Stomach (tissue), 9 donors: ENCODE data around the gene SPATA20. TPM values are rescaled to one million over a fixed set of nuclear protein-coding genes. Genes with fewer than 3 reads are reported as not detected.
A peak's percentile ranks its signal among the peaks of the same experiment; 100 is the strongest.

Source experiments
- DNase-seq, 2 donors: peaks; one replicate each; pipeline versions ENCODE4 v3.0.0 to v3.0.0-alpha.2; 2013 to 2019
- H3K27ac ChIP-seq, 5 donors: fragments of 200-600 bp in 4 of 5; sonication (generic) in 4 of 5; one replicate each; pipeline ENCODE4 v1.5.1; 2013 to 2019; ENCODE audit warnings: mild to moderate bottlenecking in 1 of 5, moderate library complexity in 1 of 5
- H3K27me3 ChIP-seq, 3 donors: fragments of 200-600 bp; sonication (generic); one replicate each; pipeline ENCODE4 v1.5.1; 2017 to 2019; ENCODE audit warnings: mixed run types in 1 of 3
- H3K36me3 ChIP-seq, 4 donors: fragments of 200-600 bp; sonication (generic); 1 replicate in 3 of 4; 2 replicates in 1 of 4; pipeline ENCODE4 v1.5.1; 2016 to 2019
- H3K4me1 ChIP-seq, 4 donors: fragments of 200-600 bp; sonication (generic); one replicate each; pipeline ENCODE4 v1.5.1; 2016 to 2019
- H3K4me3 ChIP-seq, 4 donors: fragments of 200-600 bp; sonication (generic) in 3 of 4; one replicate each; pipeline ENCODE4 v1.5.1; 2016 to 2019; ENCODE audit warnings: mild to moderate bottlenecking in 1 of 4
- H3K9me3 ChIP-seq, 4 donors: fragments of 200-600 bp; sonication (generic); one replicate each; pipeline ENCODE4 v1.5.1; 2016 to 2019
- EP300 ChIP-seq: sonication (generic); formaldehyde crosslinking; IDR thresholded peaks from one replicate; pipeline ENCODE4 v1.6.1; 2017; ENCODE audit warnings: antibody characterized with exemption
- POLR2A ChIP-seq, 4 donors: fragments of 450-650 bp; IDR thresholded peaks; one replicate each; pipeline ENCODE4 v1.6.1; 2016; ENCODE audit warnings: antibody characterized with exemption in 4 of 4, control low read depth in 2 of 4, mild to moderate bottlenecking in 1 of 4, moderate library complexity in 1 of 4
- POLR2AphosphoS5 ChIP-seq, 3 donors: sonication (generic); formaldehyde crosslinking; IDR thresholded peaks; one replicate each; pipeline ENCODE4 v1.6.1; 2016; ENCODE audit warnings: antibody characterized with exemption in 3 of 3
- WGBS, 5 donors: extraction: QIAGEN DNeasy Blood & Tissue Kit in 3 of 5; methylation state at CpG; one replicate each; pipeline versions ENCODE4 v1.1.5 to v1.1.7; 2013 to 2018; 5-methylcytosine and 5-hydroxymethylcytosine counted together
- intact Hi-C: fragments of 100-400 bp; cut with DNase I; formaldehyde crosslinking; loops from one replicate; pipeline ENCODE4 v1.15.1; 2023; ENCODE audit warnings: low total_unique reads
- polyA plus RNA-seq, 3 donors: library from polyadenylated mRNA; stranded (reverse); fragments of 200-250 nt; gene quantifications; one replicate each; pipeline ENCODE4 v1.2.3, GENCODE V29; 2013
- total RNA-seq, 5 donors: library from RNA; depleted of rRNA; stranded (reverse); fragments of >200 nt; gene quantifications; one replicate each; pipeline versions ENCODE4 v1.1.0 to v1.2.3, GENCODE V29; 2014 to 2016
- TF ChIP-seq, protein P1 (sequence below), 7 experiments: fragments of 450-650 bp in 4 of 7; fragments of 200-600 bp in 3 of 7; sonication (generic) in 3 of 7; IDR thresholded peaks; one replicate each; pipeline ENCODE4 v1.5.1; 2016 to 2019; ENCODE audit warnings: antibody characterized with exemption in 7 of 7, control low read depth in 2 of 7, mild to moderate bottlenecking in 1 of 7
- donor health status: healthy with polysubstance abuse.
- donor health status: Bipolar disorder and iron deficiency.
- donor health status: healthy.

SPATA20 gene
- total and polyA plus RNA-seq, 8 donors = 24.8 to 1,214 (median 80.8) TPM

DNA sequence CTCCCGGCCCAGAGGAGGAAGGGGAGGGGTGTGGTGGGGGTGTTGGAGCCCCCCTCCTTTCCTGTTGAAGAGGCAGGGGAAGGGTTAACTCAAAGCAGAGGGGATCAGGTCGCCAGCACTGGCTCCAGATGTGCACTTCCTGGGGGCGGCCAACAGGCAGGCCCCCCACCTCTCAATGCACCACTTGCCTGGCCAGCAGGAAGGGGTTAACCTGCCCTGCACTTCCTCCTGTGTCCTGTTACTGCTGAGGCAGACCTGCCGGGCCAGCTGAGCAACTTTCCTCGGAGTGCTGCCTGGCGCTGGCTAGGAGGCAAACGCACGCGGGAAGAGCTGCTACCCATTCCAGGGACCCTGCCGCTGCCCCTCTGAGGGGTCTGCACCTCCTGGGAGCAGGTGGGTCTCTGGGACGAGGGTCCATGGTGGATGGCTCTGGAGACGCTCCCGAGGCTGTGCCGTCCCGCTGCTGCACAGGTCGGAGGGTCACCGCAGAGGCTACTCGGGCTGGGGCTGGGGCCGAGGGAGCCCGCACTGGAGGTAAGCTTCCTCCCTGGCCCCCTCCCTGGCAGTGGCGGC is 14.4 kb upstream of the SPATA20 start, which contains the start of gene EPN3:
Gene EPN3, plus strand, starts transcription at position 284 of the 573 bp plus-strand sequence. CDS start 3,822 bp downstream, outside the sequence.
- H3K4me3 ChIP-seq = peak within 1 kb of the TSS; percentile 43 to 59 (median 53)
- 0 to 4% (median 2%) methylated on average over 16 to 21 of the region's 21 CpGs for WGBS, 5 donors

GRCh38 chr17:50533185-50533584 is 13.8 kb upstream of the SPATA20 start:
- H3K4me1 ChIP-seq = peaks cover 37 to 64% (median 59%) of the 10 kb centered on the region in 4 donors
- TF ChIP-seq EP300 = no peak
- no peak for TF ChIP-seq POLR2A (IDR thresholded peaks at IDR 0.05)
- TF ChIP-seq, protein P1, sequence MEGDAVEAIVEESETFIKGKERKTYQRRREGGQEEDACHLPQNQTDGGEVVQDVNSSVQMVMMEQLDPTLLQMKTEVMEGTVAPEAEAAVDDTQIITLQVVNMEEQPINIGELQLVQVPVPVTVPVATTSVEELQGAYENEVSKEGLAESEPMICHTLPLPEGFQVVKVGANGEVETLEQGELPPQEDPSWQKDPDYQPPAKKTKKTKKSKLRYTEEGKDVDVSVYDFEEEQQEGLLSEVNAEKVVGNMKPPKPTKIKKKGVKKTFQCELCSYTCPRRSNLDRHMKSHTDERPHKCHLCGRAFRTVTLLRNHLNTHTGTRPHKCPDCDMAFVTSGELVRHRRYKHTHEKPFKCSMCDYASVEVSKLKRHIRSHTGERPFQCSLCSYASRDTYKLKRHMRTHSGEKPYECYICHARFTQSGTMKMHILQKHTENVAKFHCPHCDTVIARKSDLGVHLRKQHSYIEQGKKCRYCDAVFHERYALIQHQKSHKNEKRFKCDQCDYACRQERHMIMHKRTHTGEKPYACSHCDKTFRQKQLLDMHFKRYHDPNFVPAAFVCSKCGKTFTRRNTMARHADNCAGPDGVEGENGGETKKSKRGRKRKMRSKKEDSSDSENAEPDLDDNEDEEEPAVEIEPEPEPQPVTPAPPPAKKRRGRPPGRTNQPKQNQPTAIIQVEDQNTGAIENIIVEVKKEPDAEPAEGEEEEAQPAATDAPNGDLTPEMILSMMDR (IDR thresholded peaks at IDR 0.05) = no peak
- TF ChIP-seq POLR2AphosphoS5 (IDR thresholded peaks at IDR 0.05) = no peak
- H3K9me3 ChIP-seq = no peaks in the 10 kb centered on the region
- no peak for DNase-seq
- peak overlapping the region; percentile 43 to 59 (median 53) for H3K4me3 ChIP-seq
- H3K27ac ChIP-seq = peak overlapping the region; percentile 86 to 95 (median 91)
- intact Hi-C loops = loop anchor here (10.0 kb wide), 1 partner anchor 48 kb away; no protein-coding TSS in a partner anchor
- H3K36me3 ChIP-seq = peaks cover 8 to 20% (median 15%) of the 10 kb centered on the region in 4 donors
- peaks cover 0 to 63% (median 24%) of the 10 kb centered on the region in 3 donors for H3K27me3 ChIP-seq
- 5 to 21% (median 15%) methylated on average over 5 of the region's 5 CpGs for WGBS, 5 donors

More for the DNA sequence above, 14.4 kb upstream of the SPATA20 start, which contains the start of gene EPN3:
- TF ChIP-seq POLR2AphosphoS5 (IDR thresholded peaks at IDR 0.05) (peak; percentile 21 to 91 (median 89)), EP300 (no peak), POLR2A (IDR thresholded peaks at IDR 0.05) (peak in 1 of 4 donors; percentile 25)
- TF ChIP-seq, protein P1 (IDR thresholded peaks at IDR 0.05) = peak in 2 of 7 experiments; percentile 14 to 20
- H3K36me3 ChIP-seq = peaks cover 5 to 14% (median 9%) of the 10 kb centered on the region in 4 donors
- intact Hi-C loops = loop anchor here (10.0 kb wide), 1 partner anchor 48 kb away; no protein-coding TSS in a partner anchor
- DNase-seq = peak; percentile 89 to 91
- H3K27ac ChIP-seq = peak within 1 kb of the TSS; percentile 86 to 95 (median 91)
- no peaks in the 10 kb centered on the region for H3K9me3 ChIP-seq
- peaks cover 32 to 57% (median 53%) of the 10 kb centered on the region in 4 donors for H3K4me1 ChIP-seq
- peaks cover 0 to 63% (median 24%) of the 10 kb centered on the region in 3 donors for H3K27me3 ChIP-seq

DNA sequence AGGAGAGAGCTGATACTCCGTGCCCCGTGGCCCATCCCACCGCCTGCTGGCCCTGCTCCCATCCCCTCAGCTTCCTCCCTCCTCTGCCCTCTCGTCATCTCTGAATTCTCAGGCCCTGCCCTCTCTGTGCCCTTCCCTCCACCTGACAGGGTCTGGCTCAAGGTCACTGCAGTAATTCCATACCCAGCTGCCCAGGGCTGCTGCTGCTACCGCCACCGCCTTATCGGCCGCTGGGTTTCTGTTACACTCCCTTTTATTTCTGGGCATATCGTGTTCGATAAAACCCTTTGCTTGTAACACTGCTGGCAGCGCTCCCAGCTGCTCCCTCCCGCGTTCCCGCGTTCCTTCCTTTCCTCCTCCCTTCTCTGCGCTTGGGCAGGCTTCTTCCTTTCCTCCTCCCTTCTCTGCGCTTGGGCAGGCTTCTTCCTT is 13.2 kb upstream of the SPATA20 start:
- Histone ChIP-seq H3K9me3 (no peaks in the 10 kb centered on the region), H3K4me3 (peak overlapping the region; percentile 43 to 59 (median 53)), H3K27ac (peak overlapping the region; percentile 86 to 95 (median 91)), H3K27me3 (peaks cover 0 to 59% (median 24%) of the 10 kb centered on the region in 3 donors), H3K4me1 (peaks cover 37 to 68% (median 64%) of the 10 kb centered on the region in 4 donors), H3K36me3 (peaks cover 12 to 24% (median 19%) of the 10 kb centered on the region in 4 donors)
- intact Hi-C loops = loop anchor here (10.0 kb wide), 1 partner anchor 49 kb away; no protein-coding TSS in a partner anchor
- peak in 2 of 4 donors; percentile 12 to 73 for TF ChIP-seq POLR2A (IDR thresholded peaks at IDR 0.05)
- peak in 2 of 3 donors; percentile 82 to 87 for TF ChIP-seq POLR2AphosphoS5 (IDR thresholded peaks at IDR 0.05)
- TF ChIP-seq, protein P1 (IDR thresholded peaks at IDR 0.05) = no peak
- peak; percentile 88 to 97 for DNase-seq
- 0 to 3% (median 2%) methylated on average over 17 of the region's 17 CpGs for WGBS, 5 donors

DNA sequence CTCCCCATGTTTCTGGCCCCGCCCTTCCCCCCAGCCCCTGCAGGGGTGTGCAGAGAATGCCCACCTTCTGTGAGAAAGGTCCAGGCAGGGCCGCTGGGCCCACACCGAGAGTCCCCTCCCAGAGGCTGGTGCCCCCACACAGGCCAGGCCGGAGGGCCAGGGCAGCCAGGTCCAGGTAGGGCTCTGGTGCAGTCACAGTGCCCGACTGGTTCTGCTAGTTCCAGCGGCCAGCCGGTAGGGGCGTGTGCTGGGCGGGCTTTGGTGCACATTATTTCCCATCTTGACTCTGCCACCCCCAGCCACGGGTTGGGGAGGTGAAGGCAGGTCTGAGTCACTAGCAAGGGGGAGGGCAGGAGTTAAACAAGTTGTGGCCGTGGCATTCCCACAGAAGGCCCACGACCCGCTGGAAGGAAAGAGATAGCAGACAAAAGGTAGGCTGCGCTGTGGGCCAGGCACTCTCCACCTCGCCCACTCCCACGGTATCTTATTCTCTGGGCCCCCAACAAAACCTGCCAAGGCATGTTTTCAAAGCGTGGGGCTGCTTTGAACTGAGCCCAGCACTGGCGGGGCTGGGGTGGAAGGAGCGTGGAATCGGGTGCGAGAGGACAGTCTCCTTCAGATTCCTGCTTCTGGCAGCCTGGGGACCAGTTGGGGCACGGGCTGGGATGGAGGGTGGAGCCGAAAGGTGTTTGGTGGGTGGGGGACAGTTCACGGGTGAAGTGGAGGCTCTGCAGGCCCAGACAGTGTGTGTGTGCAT is 12.6 kb upstream of the SPATA20 start:
- intact Hi-C loops = loop anchor here (10.0 kb wide), 1 partner anchor 50 kb away; no protein-coding TSS in a partner anchor
- Histone ChIP-seq H3K9me3 (no peaks in the 10 kb centered on the region), H3K36me3 (peaks cover 12 to 31% (median 26%) of the 10 kb centered on the region in 4 donors), H3K27me3 (peaks cover 0 to 53% (median 24%) of the 10 kb centered on the region in 3 donors), H3K4me1 (peaks cover 41 to 74% (median 71%) of the 10 kb centered on the region in 4 donors), H3K27ac (peak overlapping the region; percentile 86 to 95 (median 91)), H3K4me3 (peak overlapping the region; percentile 43 to 59 (median 53))
- peak; percentile 83 to 90 for DNase-seq
- TF ChIP-seq POLR2AphosphoS5 (IDR thresholded peaks at IDR 0.05) = peak in 2 of 3 donors; percentile 84 to 88
- no peak for TF ChIP-seq EP300
- TF ChIP-seq POLR2A (IDR thresholded peaks at IDR 0.05) = peak in 2 of 4 donors; percentile 7 to 19
- TF ChIP-seq, protein P1 (IDR thresholded peaks at IDR 0.05) = peak in 4 of 7 experiments; percentile 15 to 57 (median 34)
- WGBS, 5 donors = 21 to 51% (median 36%) methylated on average over 15 to 24 of the region's 24 CpGs
